Effector memory CD8-positive, alpha-beta T cell (primary cell): ENCODE results near the gene TMOD3.

ENCODE experiments used
- ATAC-seq: fragments of 150-1000 bp; cut with Tn5 transposase; replicated peaks from 2 replicates; pipeline ENCODE4 v1.10.0; 2021; ENCODE audit warnings: mild to moderate bottlenecking, moderate library complexity
- DNase-seq, 3 experiments: peaks; one replicate each; pipeline ENCODE4 v3.0.0; 2021
- H3K27ac Mint-ChIP-seq, 2 donors: one replicate each; pipeline ENCODE4 v1.8.0; 2022; ENCODE audit warnings: mild to moderate bottlenecking in 2 of 2, mixed read lengths in 2 of 2, moderate library complexity in 2 of 2
- H3K27me3 Mint-ChIP-seq, 2 donors: one replicate each; pipeline ENCODE4 v1.8.0; 2022; ENCODE audit warnings: mixed read lengths in 2 of 2
- H3K36me3 Mint-ChIP-seq: one replicate; pipeline ENCODE4 v1.8.0; 2022; ENCODE audit warnings: mild to moderate bottlenecking, moderate library complexity, mixed read lengths; ENCODE audit not compliant: insufficient read depth
- H3K4me1 Mint-ChIP-seq, 2 donors: one replicate each; pipeline ENCODE4 v1.8.0; 2022; ENCODE audit warnings: low read depth in 2 of 2, mixed read lengths in 2 of 2
- H3K4me3 Mint-ChIP-seq, 2 donors: one replicate each; pipeline ENCODE4 v1.8.0; 2022; ENCODE audit warnings: mild to moderate bottlenecking in 2 of 2, mixed read lengths in 2 of 2, moderate library complexity in 2 of 2
- H3K9me3 Mint-ChIP-seq, 2 donors: one replicate each; pipeline ENCODE4 v1.8.0; 2022; ENCODE audit warnings: mixed read lengths in 2 of 2

TMOD3 gene

GRCh38 chr15:51861557-51862359 is 32.3 kb downstream of the TMOD3 start:
- Mint-ChIP-seq H3K36me3 (peaks cover 20% of the 10 kb centered on the region), H3K27ac (peak overlapping the region; percentile 70 to 82), H3K4me1 (peaks cover 36 to 50% of the 10 kb centered on the region in 2 donors), H3K9me3 (no peaks in the 10 kb centered on the region), H3K27me3 (no peaks in the 10 kb centered on the region), H3K4me3 (peak overlapping the region; percentile 70 to 73)
- peak; percentile 29 to 47 (median 30) for DNase-seq
- peak; percentile 100 for ATAC-seq

GRCh38 chr15:51863131-51863530 is 33.7 kb downstream of the TMOD3 start:
- Mint-ChIP-seq H3K36me3 (peaks cover 20% of the 10 kb centered on the region), H3K4me1 (peaks cover 32 to 48% of the 10 kb centered on the region in 2 donors), H3K4me3 (no peak overlapping the region), H3K27ac (peak overlapping the region in 1 of 2 donors; percentile 82), H3K9me3 (no peaks in the 10 kb centered on the region), H3K27me3 (no peaks in the 10 kb centered on the region)
- no peak for DNase-seq
- ATAC-seq, result no peak

DNA sequence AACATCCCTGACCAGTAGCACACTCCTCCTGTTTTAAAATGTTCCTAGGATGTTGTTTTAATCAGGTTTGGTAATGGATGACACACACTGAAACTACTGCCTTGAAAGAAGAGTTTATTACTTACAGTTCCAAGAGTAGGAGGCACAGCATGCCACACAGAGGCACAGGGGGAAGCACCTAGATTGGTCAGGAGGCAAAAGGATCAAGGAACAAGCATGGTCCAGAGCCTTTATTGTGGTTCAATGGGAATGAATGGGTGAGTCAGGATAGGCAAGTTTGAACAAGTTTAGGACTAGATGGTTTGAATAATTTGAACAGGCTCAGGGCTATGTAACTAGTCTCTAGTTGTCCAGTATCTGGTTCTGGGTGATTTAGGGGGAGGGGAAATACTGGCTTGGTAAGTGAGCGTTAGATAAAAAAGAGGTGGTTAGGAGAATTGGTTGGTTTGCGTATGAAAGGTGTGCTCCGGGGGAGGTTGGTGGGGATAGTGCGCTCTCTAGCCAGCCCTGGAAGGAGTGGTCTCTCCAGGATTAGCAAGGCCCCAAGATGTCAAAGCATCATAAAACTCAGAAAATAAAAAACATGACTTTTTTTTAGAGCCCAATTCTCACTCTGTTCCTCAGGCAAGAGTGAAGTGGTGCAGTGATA is 35.1 kb downstream of the TMOD3 start:
- Mint-ChIP-seq H3K4me3 (no peak overlapping the region), H3K4me1 (peaks cover 28 to 45% of the 10 kb centered on the region in 2 donors), H3K9me3 (no peaks in the 10 kb centered on the region), H3K36me3 (peaks cover 33% of the 10 kb centered on the region), H3K27ac (peak overlapping the region in 1 of 2 donors; percentile 7), H3K27me3 (no peaks in the 10 kb centered on the region)
- no peak for DNase-seq
- ATAC-seq, result no peak

- DNase-seq, result no peak
- Mint-ChIP-seq H3K27me3 (no peaks in the 10 kb centered on the region), H3K27ac (no peak overlapping the region), H3K4me3 (no peak overlapping the region), H3K9me3 (no peaks in the 10 kb centered on the region), H3K36me3 (peaks cover 38% of the 10 kb centered on the region), H3K4me1 (peaks cover 23 to 37% of the 10 kb centered on the region in 2 donors)
- no peak for ATAC-seq
Measured at GRCh38 chr15:51865317-51865716, 35.9 kb downstream of the TMOD3 start.

DNA sequence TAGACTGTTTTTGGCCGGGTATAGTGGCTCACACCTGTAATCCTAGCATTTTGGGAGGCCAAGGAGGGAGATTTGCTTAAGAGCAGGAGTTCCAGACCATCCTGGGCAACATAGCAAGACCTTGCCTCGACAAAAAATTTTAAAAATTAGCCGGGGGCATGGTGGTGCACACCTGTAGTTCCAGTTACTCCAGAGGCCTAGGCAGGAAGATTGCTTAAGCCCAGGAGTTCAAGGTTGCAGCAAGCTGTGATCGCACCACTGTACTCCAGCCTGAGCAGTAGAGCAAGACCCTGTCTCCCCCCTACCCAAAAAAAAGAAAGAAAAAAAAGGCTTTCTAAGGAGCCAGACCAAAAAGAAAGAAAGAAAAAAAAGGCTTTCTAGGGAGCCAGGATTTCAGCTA is 36.7 kb downstream of the TMOD3 start:
- H3K36me3 Mint-ChIP-seq, result peaks cover 40% of the 10 kb centered on the region
- no peaks in the 10 kb centered on the region for H3K27me3 Mint-ChIP-seq
- H3K4me3 Mint-ChIP-seq, result no peak overlapping the region
- no peak for DNase-seq
- H3K4me1 Mint-ChIP-seq, result peaks cover 20 to 31% of the 10 kb centered on the region in 2 donors
- peak overlapping the region; percentile 9 to 71 for H3K27ac Mint-ChIP-seq
- no peaks in the 10 kb centered on the region for H3K9me3 Mint-ChIP-seq
- ATAC-seq, result no peak

GRCh38 chr15:51866751-51867150 is 37.3 kb downstream of the TMOD3 start:
- H3K4me3 Mint-ChIP-seq, result no peak overlapping the region
- no peaks in the 10 kb centered on the region for H3K27me3 Mint-ChIP-seq
- DNase-seq, result no peak
- H3K36me3 Mint-ChIP-seq, result peaks cover 44% of the 10 kb centered on the region
- peak overlapping the region in 1 of 2 donors; percentile 9 for H3K27ac Mint-ChIP-seq
- no peaks in the 10 kb centered on the region for H3K9me3 Mint-ChIP-seq
- ATAC-seq, result no peak
- H3K4me1 Mint-ChIP-seq, result peaks cover 16 to 26% of the 10 kb centered on the region in 2 donors

- Mint-ChIP-seq H3K36me3 (peaks cover 50% of the 10 kb centered on the region), H3K4me3 (no peak overlapping the region), H3K27ac (no peak overlapping the region), H3K9me3 (no peaks in the 10 kb centered on the region), H3K27me3 (no peaks in the 10 kb centered on the region), H3K4me1 (peaks cover 6 to 17% of the 10 kb centered on the region in 2 donors)
- ATAC-seq, result no peak
- no peak for DNase-seq
Measured at GRCh38 chr15:51869060-51869421, 39.6 kb downstream of the TMOD3 start.

GRCh38 chr15:51870774-51871173 is 41.3 kb downstream of the TMOD3 start:
- Mint-ChIP-seq H3K27me3 (no peaks in the 10 kb centered on the region), H3K36me3 (peaks cover 62% of the 10 kb centered on the region), H3K27ac (no peak overlapping the region), H3K9me3 (no peaks in the 10 kb centered on the region), H3K4me1 (peaks cover 5 to 8% of the 10 kb centered on the region in 2 donors), H3K4me3 (no peak overlapping the region)
- DNase-seq, result no peak
- no peak for ATAC-seq

DNA sequence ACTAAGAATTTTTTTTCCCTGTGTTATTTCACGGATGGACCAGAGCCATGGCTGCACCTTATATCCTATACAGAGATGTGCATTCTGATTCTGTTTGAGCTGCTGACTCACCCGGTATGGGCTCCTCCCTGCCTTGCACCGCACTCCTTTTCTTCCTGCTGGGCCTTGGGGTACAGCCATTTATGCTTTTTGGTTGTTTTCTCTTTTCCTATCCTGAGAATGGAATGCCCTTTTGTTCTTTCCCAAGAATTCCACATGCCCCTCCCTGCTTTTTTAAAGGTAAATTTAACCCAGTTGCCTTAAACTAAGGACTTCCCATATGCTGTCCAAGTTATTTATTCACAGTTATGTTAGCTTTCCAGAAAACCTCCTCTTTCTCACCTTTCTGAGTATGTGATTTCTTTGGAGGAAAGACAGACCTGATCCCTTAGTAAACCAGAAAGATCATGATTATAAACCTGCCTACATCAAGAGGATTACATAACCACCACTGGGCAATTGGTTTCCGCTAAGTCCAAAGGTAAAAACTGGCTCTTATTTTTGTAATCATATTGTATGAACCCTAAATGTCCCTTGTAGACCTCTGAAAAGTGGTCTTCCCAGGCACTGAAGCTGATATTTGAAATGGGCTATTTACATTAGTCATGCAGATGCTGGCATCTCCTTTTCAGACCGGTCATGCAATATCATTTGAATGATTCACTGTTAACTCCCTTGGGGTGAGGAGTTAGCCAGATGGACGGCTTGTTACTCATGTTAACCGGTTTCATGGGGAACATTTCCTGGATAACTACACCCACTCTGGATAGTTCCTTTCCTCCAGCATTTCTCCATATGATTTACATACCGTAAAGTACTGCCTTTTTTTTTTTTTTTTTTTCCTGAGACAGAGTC is 45.5 kb downstream of the TMOD3 start:
- peak overlapping the region; percentile 16 to 84 for H3K27ac Mint-ChIP-seq
- H3K27me3 Mint-ChIP-seq, result no peaks in the 10 kb centered on the region
- peaks cover 17 to 20% of the 10 kb centered on the region in 2 donors for H3K4me1 Mint-ChIP-seq
- H3K36me3 Mint-ChIP-seq, result peaks cover 50% of the 10 kb centered on the region
- no peaks in the 10 kb centered on the region for H3K9me3 Mint-ChIP-seq
- H3K4me3 Mint-ChIP-seq, result no peak overlapping the region
- DNase-seq, result no peak
- no peak for ATAC-seq

- no peaks in the 10 kb centered on the region for H3K27me3 Mint-ChIP-seq
- H3K36me3 Mint-ChIP-seq, result peaks cover 47% of the 10 kb centered on the region
- H3K4me1 Mint-ChIP-seq, result peaks cover 17 to 23% of the 10 kb centered on the region in 2 donors
- no peaks in the 10 kb centered on the region for H3K9me3 Mint-ChIP-seq
- H3K27ac Mint-ChIP-seq, result no peak overlapping the region
- ATAC-seq (no peak), DNase-seq (no peak)
- H3K4me3 Mint-ChIP-seq, result no peak overlapping the region
Measured at GRCh38 chr15:51876169-51876568, 46.7 kb downstream of the TMOD3 start.

DNA sequence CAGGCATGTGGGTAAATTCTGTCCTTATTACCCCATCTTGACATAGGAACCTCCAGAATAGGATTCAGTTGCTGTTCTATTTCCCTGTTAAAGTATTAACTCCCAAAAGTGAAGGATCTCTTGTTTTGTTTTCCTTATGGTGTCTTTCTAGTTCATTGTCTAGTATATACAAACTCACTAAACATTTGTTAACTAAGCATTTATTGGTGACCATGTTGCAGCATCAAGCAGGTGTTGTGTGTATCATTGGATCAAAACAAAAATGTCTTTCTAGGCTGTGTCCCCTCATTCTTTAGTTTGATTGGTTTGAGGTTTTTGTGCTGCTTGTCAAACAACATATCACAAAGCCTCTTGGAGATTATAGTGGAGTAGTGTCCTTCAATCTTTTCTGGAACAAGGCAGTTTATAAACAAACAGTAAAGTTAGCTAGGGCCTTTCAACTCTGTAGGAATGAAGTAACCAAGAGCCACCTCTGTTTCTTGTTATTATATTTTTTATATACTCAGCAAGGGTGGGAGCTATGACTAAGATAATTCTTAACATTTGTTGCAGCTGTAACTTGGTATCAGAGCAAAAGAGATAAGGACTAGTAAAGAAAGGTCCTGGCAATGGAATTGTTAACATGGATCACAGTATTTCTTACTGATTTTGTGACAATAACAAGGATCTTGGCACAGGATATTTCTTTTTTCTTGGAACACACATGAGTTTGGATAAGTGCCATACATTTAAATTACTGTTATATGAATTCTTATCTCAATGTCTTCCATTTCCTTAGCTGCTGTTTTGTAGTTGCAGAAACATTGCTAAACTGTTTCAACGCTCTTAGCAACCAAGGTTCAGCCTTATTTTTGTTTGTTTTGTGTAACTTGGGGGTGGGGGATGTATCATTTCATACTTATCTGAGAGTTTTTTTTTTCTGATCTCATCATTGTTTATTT is 49.3 kb downstream of the TMOD3 start:
- ATAC-seq (no peak), DNase-seq (no peak)
- H3K27ac Mint-ChIP-seq, result peak overlapping the region; percentile 78 to 85
- no peak overlapping the region for H3K4me3 Mint-ChIP-seq
- peaks cover 20 to 23% of the 10 kb centered on the region in 2 donors for H3K4me1 Mint-ChIP-seq
- peaks cover 25% of the 10 kb centered on the region for H3K36me3 Mint-ChIP-seq
- H3K9me3 Mint-ChIP-seq, result no peaks in the 10 kb centered on the region
- no peaks in the 10 kb centered on the region for H3K27me3 Mint-ChIP-seq

DNA sequence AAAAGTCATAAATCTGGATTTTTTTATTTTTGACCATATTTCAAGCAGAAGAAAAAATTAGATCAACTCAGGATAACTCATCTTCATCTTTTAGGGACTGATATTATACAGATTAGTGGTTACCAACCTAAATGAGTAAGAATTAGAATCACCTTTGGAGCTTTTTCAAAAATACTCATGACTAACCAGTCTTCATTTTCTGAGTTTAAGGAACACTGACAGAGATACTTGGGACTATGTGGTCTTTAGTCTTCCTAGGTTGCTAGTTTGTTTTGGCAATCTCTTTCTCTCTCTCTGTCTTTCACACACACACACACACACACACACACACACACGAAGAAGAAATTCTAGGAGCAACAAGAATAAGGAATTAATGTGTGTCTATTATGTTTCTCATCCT is 50.1 kb downstream of the TMOD3 start:
- no peak for DNase-seq
- no peak overlapping the region for H3K4me3 Mint-ChIP-seq
- H3K27ac Mint-ChIP-seq, result peak overlapping the region; percentile 78 to 85
- no peaks in the 10 kb centered on the region for H3K27me3 Mint-ChIP-seq
- ATAC-seq, result no peak
- H3K36me3 Mint-ChIP-seq, result peaks cover 20% of the 10 kb centered on the region
- H3K9me3 Mint-ChIP-seq, result no peaks in the 10 kb centered on the region
- peaks cover 23 to 24% of the 10 kb centered on the region in 2 donors for H3K4me1 Mint-ChIP-seq
